A549 (cell line): ENCODE measurements around the gene BHLHA15. TPM values are rescaled to one million over a fixed set of nuclear protein-coding genes. Genes with fewer than 3 reads are reported as not detected.

Experiments used
- ATAC-seq, 2 experiments: fragments of 200-7000 bp in 1 of 2; fragments of >200 bp in 1 of 2; cut with Nextera tagmentation in 1 of 2; cut with Tn5 transposase in 1 of 2; 3 replicates each; pipeline versions ENCODE4 v1.8.0 to v1.9.1; 2018 to 2020; ENCODE audit warnings: mild to moderate bottlenecking in 1 of 2, moderate library complexity in 1 of 2
- CTCF ChIA-PET: fragments of 300-600 bp; sonication (Branson Sonifier 250); formaldehyde crosslinking; extraction: SDS; loops from one replicate; lab custom pipeline; 2021; ENCODE audit warnings: antibody characterized with exemption, inconsistent platforms; lab: Yijun Ruan, JAX
- POLR2A ChIA-PET: fragments of 350-600 bp; formaldehyde crosslinking; extraction: SDS; loops from one replicate; lab custom pipeline; 2021; ENCODE audit warnings: antibody characterized with exemption, inconsistent platforms; lab: Yijun Ruan, JAX
- DNase-seq, 2 experiments: peaks; one replicate each; pipeline versions ENCODE4 v3.0.0 to v3.0.0-alpha.2; 2011 to 2016; ENCODE audit warnings: low read depth in 1 of 2, low spot score in 1 of 2
- FAIRE-seq: peaks from 2 replicates; lab custom pipeline; 2011; peaks lifted over from hg19 to GRCh38; lab: Jason Lieb, UNC
- H3K27ac ChIP-seq, 2 experiments: fragments of >200 bp; sonication (Bioruptor Twin); formaldehyde crosslinking; 3 replicates each; pipeline ENCODE4 v1.5.1; 2016 to 2017
- H3K4me1 ChIP-seq: fragments of >200 bp; sonication (Bioruptor Twin); formaldehyde crosslinking; 3 replicates; pipeline ENCODE4 v1.6.1; 2016
- H3K4me2 ChIP-seq: fragments of >200 bp; sonication (Bioruptor Twin); formaldehyde crosslinking; 3 replicates; pipeline ENCODE4 v1.6.1; 2016
- H3K4me3 ChIP-seq: fragments of >200 bp; sonication (Bioruptor Twin); formaldehyde crosslinking; 3 replicates; pipeline ENCODE4 v1.5.1; 2016
- H3K9me3 ChIP-seq: fragments of >200 bp; sonication (Bioruptor Twin); formaldehyde crosslinking; 3 replicates; pipeline ENCODE4 v1.6.1; 2016
- BCL3 ChIP-seq: fragments of >200 bp; sonication (Bioruptor Twin); formaldehyde crosslinking; IDR thresholded peaks from 3 replicates; pipeline ENCODE4 v1.6.1; 2016
- CBX2 ChIP-seq: fragments of 200-600 bp; sonication (generic); IDR thresholded peaks from 2 replicates; pipeline ENCODE4 v1.6.1; 2016; ENCODE audit warnings: low read depth, mild to moderate bottlenecking, borderline replicate concordance
- CHD2 ChIP-seq: fragments of 150-350 bp; IDR thresholded peaks from 2 replicates; pipeline ENCODE4 v1.6.1; 2014; ENCODE audit warnings: low read length; ENCODE audit not compliant: partially characterized antibody
- EHF ChIP-seq: fragments of 250-450 bp; sonication (Bioruptor Pico); IDR thresholded peaks from 2 replicates; pipeline ENCODE4 v1.5.0; 2020; ENCODE audit warnings: mild to moderate bottlenecking
- EP300 ChIP-seq, 2 experiments: fragments of >200 bp; sonication (Bioruptor Twin); formaldehyde crosslinking; IDR thresholded peaks; 2 replicates in 1 of 2; 3 replicates in 1 of 2; pipeline ENCODE4 v1.6.1; 2016 to 2017
- ESRRA ChIP-seq: fragments of 150-350 bp; IDR thresholded peaks from 2 replicates; pipeline ENCODE4 v1.6.1; 2014; ENCODE audit warnings: mild to moderate bottlenecking, low read length, borderline replicate concordance
- FOSL2 ChIP-seq, 2 experiments: fragments of 450-650 bp in 1 of 2; fragments of >200 bp in 1 of 2; sonication (Bioruptor Twin) in 1 of 2; formaldehyde crosslinking; IDR thresholded peaks; 2 replicates each; pipeline versions ENCODE4 v1.5.0 to v1.6.1; 2016 to 2020; ENCODE audit warnings: mild to moderate bottlenecking in 1 of 2, moderate library complexity in 1 of 2
- GATA3 ChIP-seq: IDR thresholded peaks from 2 replicates; pipeline ENCODE4 v1.6.1; 2012; ENCODE audit warnings: borderline replicate concordance
- HEYL ChIP-seq: fragments of 250-450 bp; sonication (Bioruptor Pico); IDR thresholded peaks from 2 replicates; pipeline ENCODE4 v1.8.0; 2021; ENCODE audit warnings: mild to moderate bottlenecking, moderate library complexity
- HOXA7 ChIP-seq: fragments of 250-450 bp; sonication (Bioruptor Pico); IDR thresholded peaks from 2 replicates; pipeline ENCODE4 v1.5.0; 2020; ENCODE audit warnings: mild to moderate bottlenecking, moderate library complexity
- JUN ChIP-seq, 2 experiments: fragments of >200 bp; sonication (Bioruptor Twin); formaldehyde crosslinking; IDR thresholded peaks; 2 replicates in 1 of 2; 3 replicates in 1 of 2; pipeline ENCODE4 v1.6.1; 2016 to 2017
- KDM5A ChIP-seq: fragments of 200-600 bp; sonication (generic); IDR thresholded peaks from 2 replicates; pipeline ENCODE4 v1.6.1; 2016; ENCODE audit warnings: antibody characterized with exemption, mild to moderate bottlenecking
- MAFK ChIP-seq: fragments of 450-650 bp; IDR thresholded peaks from 2 replicates; pipeline ENCODE4 v1.6.1; 2014; ENCODE audit not compliant: partially characterized antibody
- NFE2L2 ChIP-seq: fragments of 150-350 bp; conservative IDR thresholded peaks from 2 replicates; pipeline ENCODE4 v1.6.1; 2014; ENCODE audit warnings: low read length
- NPAS2 ChIP-seq: fragments of 250-450 bp; sonication (Bioruptor Pico); IDR thresholded peaks from 2 replicates; pipeline ENCODE4 v1.8.0; 2022; ENCODE audit warnings: mild to moderate bottlenecking, moderate library complexity, borderline replicate concordance
- NR3C1 ChIP-seq: fragments of >200 bp; sonication (Bioruptor Twin); formaldehyde crosslinking; IDR thresholded peaks from 3 replicates; pipeline ENCODE4 v1.6.1; 2017
- PHF8 ChIP-seq: fragments of 200-600 bp; sonication (generic); IDR thresholded peaks from 2 replicates; pipeline ENCODE4 v1.6.1; 2016; ENCODE audit warnings: low read depth, mild to moderate bottlenecking, antibody characterized with exemption, moderate library complexity, borderline replicate concordance
- POLR2A ChIP-seq: IDR thresholded peaks from 2 replicates; pipeline ENCODE4 v1.6.1; 2012; ENCODE audit warnings: mild to moderate bottlenecking, low read length
- POLR2AphosphoS2 ChIP-seq: conservative IDR thresholded peaks from 2 replicates; pipeline ENCODE4 v1.6.1; 2012; ENCODE audit warnings: low read length, improper control_type of control experiment, inconsistent platforms
- RAD21 ChIP-seq, 2 experiments: fragments of >200 bp in 1 of 2; sonication (Bioruptor Twin) in 1 of 2; formaldehyde crosslinking in 1 of 2; IDR thresholded peaks in 1 of 2; conservative IDR thresholded peaks in 1 of 2; 2 replicates in 1 of 2; 3 replicates in 1 of 2; pipeline ENCODE4 v1.6.1; 2012 to 2018; ENCODE audit warnings: inconsistent platforms in 1 of 2
- RCOR1 ChIP-seq: fragments of 150-350 bp; IDR thresholded peaks from 2 replicates; pipeline ENCODE4 v1.6.1; 2014; ENCODE audit warnings: antibody characterized with exemption, low read length, low read depth
- RFX5 ChIP-seq: fragments of 450-650 bp; IDR thresholded peaks from 2 replicates; pipeline ENCODE4 v1.7.1; 2014; ENCODE audit warnings: antibody characterized with exemption, mild to moderate bottlenecking, moderate library complexity
- SMC3 ChIP-seq: fragments of >200 bp; sonication (Bioruptor Twin); formaldehyde crosslinking; IDR thresholded peaks from 3 replicates; pipeline ENCODE4 v1.6.1; 2018; ENCODE audit warnings: inconsistent platforms
- TFCP2L1 ChIP-seq: fragments of 250-450 bp; sonication (Bioruptor Pico); IDR thresholded peaks from 2 replicates; pipeline ENCODE4 v1.5.0; 2021; ENCODE audit warnings: mild to moderate bottlenecking
- ZC3H11A ChIP-seq: fragments of 450-650 bp; IDR thresholded peaks from 2 replicates; pipeline ENCODE4 v1.6.1; 2014; ENCODE audit warnings: antibody characterized with exemption, mild to moderate bottlenecking
- ZNF302 ChIP-seq: fragments of 250-450 bp; sonication (Bioruptor Pico); IDR thresholded peaks from 2 replicates; pipeline ENCODE4 v1.9.0; 2021; ENCODE audit warnings: inconsistent platforms, mild to moderate bottlenecking, moderate library complexity
- WGBS: methylation state at CpG from one replicate; pipeline ENCODE4 v1.1.6; 2017; ENCODE audit errors: missing lambda C conversion rate; 5-methylcytosine and 5-hydroxymethylcytosine counted together
- polyA plus RNA-seq, 4 experiments: library from polyadenylated mRNA; depleted of rRNA in 3 of 4; stranded (reverse); fragments of >200 nt; fragmentation: RNase III in 1 of 4; extraction: RNeasy Plus Mini Kit Qiagen cat#74134 plus additional on column Dnase treatment in 1 of 4; gene quantifications; 2 replicates in 3 of 4; 3 replicates in 1 of 4; pipeline ENCODE4 v1.2.3, GENCODE V29; 2011 to 2017
- TF ChIP-seq, protein P1 (sequence below): IDR thresholded peaks from 2 replicates; pipeline ENCODE4 v1.6.1; 2012
- TF ChIP-seq, protein P2 (sequence below): fragments of 200-600 bp; sonication (generic); IDR thresholded peaks from 2 replicates; pipeline ENCODE4 v1.6.1; 2016; ENCODE audit warnings: antibody characterized with exemption, mild to moderate bottlenecking, moderate library complexity

Gene BHLHA15
- polyA plus RNA-seq, 2 of the 4 experiments (the other 2 are of a cell fraction), result 0.23 to 0.30 TPM

- Histone ChIP-seq H3K4me2 (peak overlapping the region; percentile 84), H3K9me3 (no peaks in the 10 kb centered on the region), H3K4me3 (no peak overlapping the region; the same call in 2 of the 3 replicates), H3K4me1 (peaks cover 17% of the 10 kb centered on the region), H3K27ac (peak overlapping the region in 1 of 2 experiments; percentile 53; a peak in 2 of 6 replicates)
- POLR2A ChIA-PET, result no interaction called here
- CTCF ChIA-PET, result interaction anchor here (0.6 to 1.0 kb wide), 2 partner anchors 10 to 82 kb away, joined by 3 to 5 read pairs; no protein-coding TSS in a partner anchor
- FAIRE-seq, result no peak
- WGBS, result 62% methylated on average over 3 of the region's 3 CpGs
- ATAC-seq, result no peak
- TF ChIP-seq KDM5A (no peak), MAFK (peak; percentile 25)
- DNase-seq, result no peak
These were observed 39.5 kb downstream of the BHLHA15 start for GRCh38 chr7:98250789-98251188.

- CTCF ChIA-PET, result interaction anchor here (0.6 kb wide), 1 partner anchor 82 kb away, joined by 3 read pairs; no protein-coding TSS in a partner anchor
- ATAC-seq (no peak), DNase-seq (no peak), FAIRE-seq (no peak)
- Histone ChIP-seq H3K9me3 (no peaks in the 10 kb centered on the region), H3K4me2 (peak overlapping the region; percentile 84), H3K4me1 (peaks cover 17% of the 10 kb centered on the region), H3K4me3 (peak overlapping the region; percentile 80), H3K27ac (peak overlapping the region; percentile 81 to 92; a peak in 5 of 6 replicates)
- TF ChIP-seq HOXA7 (CRISPR knock-in tag), result no peak
- no peak for TF ChIP-seq ZNF302 (CRISPR knock-in tag)
- TF ChIP-seq NFE2L2, result no peak
- TF ChIP-seq EP300 (IDR thresholded peaks at IDR 0.05), result no peak
- TF ChIP-seq, protein P1, sequence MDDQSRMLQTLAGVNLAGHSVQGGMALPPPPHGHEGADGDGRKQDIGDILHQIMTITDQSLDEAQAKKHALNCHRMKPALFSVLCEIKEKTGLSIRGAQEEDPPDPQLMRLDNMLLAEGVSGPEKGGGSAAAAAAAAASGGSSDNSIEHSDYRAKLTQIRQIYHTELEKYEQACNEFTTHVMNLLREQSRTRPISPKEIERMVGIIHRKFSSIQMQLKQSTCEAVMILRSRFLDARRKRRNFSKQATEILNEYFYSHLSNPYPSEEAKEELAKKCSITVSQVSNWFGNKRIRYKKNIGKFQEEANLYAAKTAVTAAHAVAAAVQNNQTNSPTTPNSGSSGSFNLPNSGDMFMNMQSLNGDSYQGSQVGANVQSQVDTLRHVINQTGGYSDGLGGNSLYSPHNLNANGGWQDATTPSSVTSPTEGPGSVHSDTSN, result no peak
- TF ChIP-seq MAFK, result no peak
- TF ChIP-seq NPAS2, result no peak
- TF ChIP-seq NR3C1, result no peak
- no peak for TF ChIP-seq EHF
- no peak for TF ChIP-seq BCL3
- no peak for TF ChIP-seq CBX2
- TF ChIP-seq JUN (IDR thresholded peaks at IDR 0.05), result no peak
- TF ChIP-seq KDM5A, result no peak
- no peak for TF ChIP-seq GATA3
- no peak for TF ChIP-seq ESRRA
- TF ChIP-seq HEYL (CRISPR knock-in tag), result no peak
- TF ChIP-seq ZC3H11A, result no peak
- TF ChIP-seq RAD21 (conservative IDR thresholded peaks at IDR 0.05 in 1 of 2, IDR thresholded peaks at IDR 0.05 in 1 of 2), result no peak
- TF ChIP-seq RCOR1, result no peak
- no peak for TF ChIP-seq SMC3
- WGBS, result 65% methylated on average over 9 of the region's 9 CpGs
- POLR2A ChIA-PET, result no interaction called here
These were observed 40.0 kb downstream of the BHLHA15 start for GRCh38 chr7:98251231-98251600.

- FAIRE-seq (no peak), DNase-seq (peak; percentile 93 to 100), ATAC-seq (peak; percentile 99 to 100)
- Histone ChIP-seq H3K4me3 (peak within 1 kb of the TSS; percentile 80), H3K27ac (peak within 1 kb of the TSS; percentile 81 to 92), H3K4me1 (peaks cover 17% of the 10 kb centered on the region), H3K9me3 (no peaks in the 10 kb centered on the region), H3K4me2 (peak within 1 kb of the TSS; percentile 93)
- ChIA-PET POLR2A (no interaction called here), CTCF (interaction anchor here (1.7 kb wide), 1 partner anchor 15 kb away, joined by 5 read pairs; no protein-coding TSS in a partner anchor)
- WGBS, result 9% methylated on average over 11 of the region's 69 CpGs
- TF ChIP-seq POLR2AphosphoS2 (no peak), TFCP2L1 (CRISPR knock-in tag) (no peak), FOSL2 (IDR thresholded peaks at IDR 0.05) (no peak), FOSL2 (CRISPR knock-in tag; IDR thresholded peaks at IDR 0.05) (no peak), HEYL (CRISPR knock-in tag) (no peak), CHD2 (peak; percentile 70), RCOR1 (no peak), PHF8 (0 out of 2 replicates have a peak, but pooled peaks have one; percentile 22), EHF (no peak), RFX5 (peak; percentile 51; the same call in 1 of the 2 replicates), POLR2A (peak; percentile 43), HOXA7 (CRISPR knock-in tag) (no peak)
- TF ChIP-seq, protein P2, sequence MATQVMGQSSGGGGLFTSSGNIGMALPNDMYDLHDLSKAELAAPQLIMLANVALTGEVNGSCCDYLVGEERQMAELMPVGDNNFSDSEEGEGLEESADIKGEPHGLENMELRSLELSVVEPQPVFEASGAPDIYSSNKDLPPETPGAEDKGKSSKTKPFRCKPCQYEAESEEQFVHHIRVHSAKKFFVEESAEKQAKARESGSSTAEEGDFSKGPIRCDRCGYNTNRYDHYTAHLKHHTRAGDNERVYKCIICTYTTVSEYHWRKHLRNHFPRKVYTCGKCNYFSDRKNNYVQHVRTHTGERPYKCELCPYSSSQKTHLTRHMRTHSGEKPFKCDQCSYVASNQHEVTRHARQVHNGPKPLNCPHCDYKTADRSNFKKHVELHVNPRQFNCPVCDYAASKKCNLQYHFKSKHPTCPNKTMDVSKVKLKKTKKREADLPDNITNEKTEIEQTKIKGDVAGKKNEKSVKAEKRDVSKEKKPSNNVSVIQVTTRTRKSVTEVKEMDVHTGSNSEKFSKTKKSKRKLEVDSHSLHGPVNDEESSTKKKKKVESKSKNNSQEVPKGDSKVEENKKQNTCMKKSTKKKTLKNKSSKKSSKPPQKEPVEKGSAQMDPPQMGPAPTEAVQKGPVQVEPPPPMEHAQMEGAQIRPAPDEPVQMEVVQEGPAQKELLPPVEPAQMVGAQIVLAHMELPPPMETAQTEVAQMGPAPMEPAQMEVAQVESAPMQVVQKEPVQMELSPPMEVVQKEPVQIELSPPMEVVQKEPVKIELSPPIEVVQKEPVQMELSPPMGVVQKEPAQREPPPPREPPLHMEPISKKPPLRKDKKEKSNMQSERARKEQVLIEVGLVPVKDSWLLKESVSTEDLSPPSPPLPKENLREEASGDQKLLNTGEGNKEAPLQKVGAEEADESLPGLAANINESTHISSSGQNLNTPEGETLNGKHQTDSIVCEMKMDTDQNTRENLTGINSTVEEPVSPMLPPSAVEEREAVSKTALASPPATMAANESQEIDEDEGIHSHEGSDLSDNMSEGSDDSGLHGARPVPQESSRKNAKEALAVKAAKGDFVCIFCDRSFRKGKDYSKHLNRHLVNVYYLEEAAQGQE, result peak; percentile 81
These were observed 40.6 kb downstream of the BHLHA15 start, which contains the start of gene TECPR1 for GRCh38 chr7:98251601-98252424. Gene TECPR1 (minus strand): TSS chr7:98252232. CDS start chr7:98246146, 6,086 bp downstream.
